HG02938 (cell line): ENCODE measurements around the gene PRKAR1B.

ENCODE experiments used
- ATAC-seq: cut with Tn5 transposase; IDR thresholded peaks from one replicate; pipeline ENCODE4 v1.9.1; 2021; ENCODE audit warnings: mild to moderate bottlenecking, moderate library complexity; ENCODE audit not compliant: unreplicated experiment

PRKAR1B gene

DNA sequence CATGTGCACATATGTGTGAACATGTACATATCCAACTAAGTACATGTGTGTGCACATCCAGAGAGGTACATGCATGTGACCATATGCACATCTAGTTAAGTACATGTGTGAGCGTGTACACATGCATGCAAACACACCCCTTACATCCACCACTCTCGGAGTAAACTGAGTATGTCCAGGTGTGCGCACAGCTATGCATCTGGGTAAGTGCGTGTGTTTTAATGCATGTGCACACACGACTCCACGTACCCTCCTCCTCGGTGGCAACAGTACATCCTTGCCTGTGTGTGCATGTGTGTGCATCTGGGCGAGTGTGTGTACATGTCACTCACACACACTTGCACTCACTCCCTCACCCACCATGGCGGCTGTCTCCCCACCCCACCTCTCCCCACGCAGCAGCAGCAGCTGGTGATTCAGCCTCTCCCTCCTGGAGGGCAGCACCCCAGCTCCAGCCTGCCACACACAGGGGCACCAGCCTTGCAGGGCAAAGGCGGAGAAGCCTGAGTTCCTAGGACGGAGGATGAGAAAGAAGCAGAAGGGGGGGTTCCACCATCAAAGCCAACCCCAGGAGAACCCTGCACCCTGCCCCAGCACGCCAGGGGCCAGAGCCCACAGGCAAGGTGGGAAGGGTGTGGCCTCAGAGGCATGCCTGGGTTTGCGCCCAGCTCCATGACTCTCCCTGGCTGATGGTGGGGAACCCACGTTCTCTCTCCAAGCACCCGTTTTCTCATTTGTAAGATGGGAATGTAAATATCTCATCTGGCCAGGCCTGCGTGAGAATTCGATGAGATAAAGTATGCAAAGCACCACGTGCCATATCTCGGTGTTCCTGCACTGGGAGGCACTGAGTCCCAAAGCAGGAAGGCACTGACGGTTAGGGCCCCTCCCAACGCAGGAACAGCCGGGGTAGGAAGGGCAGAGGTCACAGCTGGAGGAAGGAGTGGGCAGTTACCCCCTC lies 28.3 kb downstream of the PRKAR1B start:
- ATAC-seq = no peak

DNA sequence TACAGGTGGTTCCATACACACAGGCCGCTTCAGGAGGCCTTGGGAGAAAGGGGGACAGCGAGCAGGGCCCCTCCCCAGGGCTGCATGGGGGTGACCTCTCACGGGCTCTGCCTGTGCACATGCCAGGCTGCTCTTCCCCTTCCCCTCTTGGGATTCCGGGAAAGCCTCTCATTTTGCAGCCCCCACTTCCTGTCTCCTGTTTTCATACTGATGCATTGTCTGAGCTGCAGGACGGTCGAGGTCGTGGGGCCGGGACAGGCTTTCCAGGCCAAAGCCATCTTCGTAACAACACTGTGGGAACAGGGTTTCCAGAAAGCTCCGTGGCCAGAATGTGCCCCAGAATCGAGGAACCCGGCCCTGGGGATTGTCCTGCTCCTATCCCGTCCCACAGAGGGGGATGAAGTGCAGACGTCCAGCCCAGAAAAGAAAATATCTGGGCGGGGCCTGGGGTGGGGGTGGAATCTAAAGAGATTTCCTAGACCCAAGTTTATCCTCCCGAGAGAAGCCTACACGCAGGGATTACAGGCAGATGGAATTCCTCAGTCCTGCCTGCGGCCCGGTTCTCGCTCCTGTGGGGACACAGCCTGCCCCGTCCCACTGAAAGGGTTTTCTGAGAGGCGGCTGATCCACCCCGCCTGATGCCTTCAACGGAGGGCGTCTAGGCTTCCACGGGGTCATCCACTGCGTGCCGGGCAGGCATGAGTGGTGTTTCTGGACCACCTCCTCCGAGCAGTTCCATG lies 30.1 kb downstream of the PRKAR1B start:
- no peak for ATAC-seq

DNA sequence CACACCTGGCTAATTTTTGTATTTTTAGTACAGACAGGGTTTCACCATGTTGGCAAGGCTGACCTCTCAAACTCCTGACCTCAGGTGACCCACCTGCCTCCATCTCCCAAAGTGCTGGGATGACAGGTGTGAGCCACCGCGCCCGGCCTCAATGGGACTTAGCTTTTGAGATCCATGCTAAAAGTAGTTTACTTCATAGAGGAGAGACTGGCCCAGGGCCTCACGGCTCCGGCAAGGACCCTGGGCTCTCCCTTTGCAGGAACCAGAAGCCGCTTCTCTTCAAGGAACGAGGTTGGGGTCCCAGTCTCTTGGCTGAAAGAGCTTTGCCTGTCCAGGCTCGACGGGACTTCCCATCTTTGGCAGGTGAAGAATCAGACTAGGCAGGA lies 30.7 kb downstream of the PRKAR1B start:
- no peak for ATAC-seq

DNA sequence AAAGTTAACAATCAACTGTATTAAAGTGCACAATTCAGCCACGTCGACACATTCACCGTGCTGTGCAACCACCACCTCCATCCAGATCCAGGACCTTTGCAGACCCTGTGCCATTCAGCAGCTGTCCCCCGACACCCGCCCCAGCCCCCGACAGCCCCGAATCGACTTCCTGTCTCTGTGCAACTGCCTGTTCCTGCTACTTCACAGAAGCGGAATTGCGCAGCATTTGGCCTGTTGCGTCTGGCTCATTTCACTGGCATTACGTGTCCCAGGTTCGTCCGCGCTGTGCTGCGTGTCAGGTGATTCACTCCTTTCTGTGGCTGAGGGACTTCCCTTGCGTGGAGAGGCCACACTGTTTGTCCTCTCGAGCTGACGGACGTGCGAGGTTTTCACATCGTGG lies 33.8 kb downstream of the PRKAR1B start:
- ATAC-seq = no peak

DNA sequence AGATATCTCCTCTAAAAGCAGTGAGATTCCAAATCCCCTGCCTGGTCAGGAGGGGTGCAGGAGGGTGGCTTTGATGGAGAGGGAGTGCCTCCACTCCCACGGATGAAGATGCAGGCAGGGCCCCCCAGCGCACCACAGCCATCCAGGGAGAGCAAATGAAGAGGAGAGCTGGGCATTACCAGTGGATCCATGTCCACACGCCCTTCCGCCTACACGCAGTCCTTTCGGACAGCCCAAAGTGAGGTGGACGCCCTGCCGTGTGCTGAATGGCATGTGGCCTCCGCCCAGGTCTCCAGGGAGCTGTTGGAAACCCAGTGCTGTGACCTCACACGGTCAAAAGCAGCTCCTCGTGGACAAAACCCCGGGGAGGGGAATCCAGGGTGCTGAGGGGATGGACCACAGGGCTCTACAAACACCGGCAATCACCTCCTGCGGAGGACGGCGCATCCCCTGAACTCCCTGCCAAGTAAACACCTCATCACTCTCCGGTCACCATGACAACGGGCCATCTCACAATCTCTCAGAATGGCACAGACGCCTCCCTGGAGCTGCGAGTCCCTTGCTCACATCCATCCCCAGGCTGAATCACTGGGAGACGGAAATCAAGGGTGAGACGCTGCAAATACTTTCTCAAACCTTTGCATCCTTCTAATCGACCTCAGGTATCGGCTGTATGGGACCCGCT lies 35.6 kb downstream of the PRKAR1B start:
- no peak for ATAC-seq

DNA sequence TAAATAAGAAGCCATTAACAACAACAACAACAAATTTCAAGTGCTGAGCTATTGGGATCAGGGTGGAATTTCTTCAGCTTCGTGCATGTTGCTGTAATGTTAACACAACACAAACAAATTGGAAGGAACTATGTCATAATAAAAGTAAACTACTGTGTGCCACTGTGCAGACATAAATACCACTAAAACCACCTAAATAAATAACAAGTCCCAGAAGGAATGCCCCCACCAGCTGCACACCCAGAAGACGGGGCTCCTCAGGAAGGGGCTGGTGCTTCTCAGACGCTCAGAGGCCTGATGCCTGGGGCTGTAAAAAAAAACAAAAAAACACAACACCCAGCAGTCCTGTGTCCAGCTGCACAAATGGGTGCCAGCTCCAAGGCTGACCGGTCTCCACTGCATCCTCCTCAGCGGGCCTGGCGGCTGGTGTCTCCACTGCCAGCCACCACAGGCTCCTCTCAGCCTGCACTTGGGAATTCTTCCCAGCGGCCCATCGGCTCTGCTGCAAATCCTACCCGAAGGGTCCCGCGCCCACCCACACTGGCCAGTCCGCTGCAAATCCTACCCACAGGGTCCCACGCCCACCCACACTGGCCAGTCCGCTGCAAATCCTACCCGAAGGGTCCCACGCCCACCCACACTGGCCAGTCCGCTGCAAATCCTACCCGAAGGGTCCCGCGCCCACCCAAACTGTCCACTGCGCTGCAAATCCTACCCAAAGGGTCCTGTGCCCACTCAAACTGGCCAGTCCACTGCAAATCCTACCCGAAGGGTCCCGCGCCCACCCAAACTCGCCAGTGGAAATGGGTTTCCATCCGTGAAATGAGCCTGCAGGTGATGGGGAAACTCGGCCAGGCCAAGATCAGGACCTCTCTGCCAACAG lies 36.4 kb downstream of the PRKAR1B start:
- ATAC-seq = no peak

DNA sequence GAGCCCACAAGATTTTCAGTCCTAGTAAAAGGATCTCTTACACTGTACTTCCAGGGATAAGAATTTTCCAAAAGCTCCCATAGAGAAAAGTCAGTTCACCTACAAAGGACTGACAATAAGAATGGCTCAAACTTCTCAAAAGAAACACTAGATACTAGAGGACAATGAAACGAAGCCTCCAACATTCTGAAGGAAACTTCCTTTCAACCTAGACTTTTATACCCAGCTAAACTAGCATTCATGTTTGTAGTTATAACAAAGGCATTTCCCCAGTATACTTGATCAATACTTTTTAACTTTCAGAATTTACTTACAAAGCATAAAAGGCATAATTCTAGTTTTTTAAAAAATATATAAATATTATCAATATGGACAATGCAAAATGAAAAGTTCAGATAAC lies 41.5 kb downstream of the PRKAR1B start:
- no peak for ATAC-seq

DNA sequence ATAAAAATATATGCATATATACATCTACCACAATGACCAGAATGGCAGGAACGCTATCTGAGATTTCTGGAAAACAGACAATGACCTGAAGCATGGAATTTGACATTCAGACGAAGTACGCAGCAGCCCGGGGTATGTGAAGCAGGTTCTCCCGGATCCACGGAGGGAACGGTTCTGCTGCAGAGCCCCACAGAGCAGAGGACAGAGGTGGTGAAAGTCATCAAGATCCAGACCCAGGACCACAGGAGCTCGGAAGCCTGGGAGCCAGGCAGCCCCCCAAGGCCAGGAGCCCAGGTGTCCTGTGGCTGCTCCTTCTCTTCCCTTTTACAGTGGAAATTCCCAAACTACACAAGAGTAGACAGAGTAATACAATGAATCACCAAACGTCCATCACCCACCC lies 42.7 kb downstream of the PRKAR1B start:
- ATAC-seq = no peak

DNA sequence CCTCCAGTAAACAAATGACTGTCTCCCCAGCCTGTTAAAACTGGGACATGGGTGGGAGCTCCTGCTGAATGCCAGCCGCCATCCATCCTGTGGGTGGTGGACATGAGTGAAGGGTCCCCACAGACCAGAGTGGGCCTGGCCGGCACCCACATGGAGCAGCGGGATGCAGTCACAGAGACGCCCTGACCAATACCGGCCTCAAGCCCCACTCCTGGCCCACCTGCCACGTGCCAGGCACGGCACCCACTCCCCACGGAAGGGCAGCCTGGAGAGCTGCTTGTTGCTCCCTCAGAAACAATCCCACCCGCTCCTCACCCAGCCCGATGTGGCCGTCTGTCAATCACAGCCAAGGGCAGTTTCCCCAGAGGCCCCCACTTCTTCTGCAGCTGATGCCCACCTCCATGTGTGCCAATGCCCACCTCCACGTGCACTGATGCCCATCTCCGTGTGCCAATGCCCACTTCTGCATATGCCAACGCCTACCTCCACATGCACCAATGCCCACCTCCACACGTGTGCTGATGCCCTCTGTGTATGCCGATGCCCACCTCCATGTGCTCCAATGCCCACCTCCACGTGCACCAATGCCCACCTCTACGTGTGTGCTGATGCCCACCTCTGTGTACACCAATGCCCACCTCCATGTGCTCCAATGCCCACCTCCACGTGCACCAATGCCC lies 43.4 kb downstream of the PRKAR1B start:
- ATAC-seq = no peak

DNA sequence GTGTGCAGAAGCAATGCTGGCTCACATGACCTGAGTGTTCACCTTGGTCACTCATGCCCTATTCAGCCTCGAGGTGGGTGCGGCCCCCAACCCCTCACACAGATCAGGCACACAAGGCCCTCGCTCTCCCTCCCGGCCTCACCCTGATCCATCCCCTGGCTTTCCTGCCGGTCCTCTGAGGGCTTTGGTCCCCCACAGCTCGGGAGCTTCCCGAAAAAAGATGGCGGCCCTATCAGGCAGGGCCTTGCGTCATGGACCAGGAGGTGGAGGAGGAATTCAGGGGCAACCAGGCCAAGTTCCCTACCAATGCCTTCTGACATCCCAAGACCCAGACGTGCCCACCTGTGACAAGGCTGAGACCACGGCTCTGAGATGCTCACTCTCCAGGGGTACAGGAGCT lies 44.3 kb downstream of the PRKAR1B start:
- no peak for ATAC-seq

DNA sequence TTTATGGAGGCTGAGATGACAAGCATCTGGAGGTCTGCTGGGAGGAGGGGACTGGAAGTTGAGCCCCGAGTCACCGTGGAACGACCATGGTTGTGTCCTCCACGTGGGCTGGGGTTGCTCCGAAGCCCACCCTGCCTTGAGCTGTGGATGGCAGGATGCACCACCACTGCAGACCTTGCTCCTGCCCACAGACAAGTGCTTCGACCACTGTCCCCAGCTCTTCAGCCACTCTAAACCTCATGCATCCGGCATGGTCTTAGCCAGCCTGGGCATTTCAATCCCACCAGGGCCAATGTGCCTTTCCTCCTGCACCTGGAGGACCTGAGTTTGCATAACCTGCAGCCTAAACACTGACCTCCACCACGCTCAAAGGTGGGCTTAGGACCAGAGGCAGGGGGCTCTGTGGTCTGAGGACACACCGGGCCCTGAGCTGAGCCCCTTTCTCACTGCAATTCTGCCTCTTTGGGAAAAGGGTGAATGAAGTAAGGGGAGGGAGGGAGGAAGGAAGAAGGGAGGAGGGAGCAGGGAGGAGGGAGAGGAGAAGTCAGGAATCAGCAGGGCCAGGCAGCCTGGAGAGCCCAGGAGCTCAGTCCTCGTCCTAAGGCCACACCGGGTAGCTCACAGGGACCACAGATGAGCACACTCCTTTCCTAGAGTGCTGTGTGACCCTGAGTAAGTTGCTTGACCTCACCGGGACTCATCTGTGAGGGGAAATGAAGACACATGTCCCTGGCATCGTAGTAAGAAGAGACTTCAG lies 45.4 kb downstream of the PRKAR1B start:
- no peak for ATAC-seq

DNA sequence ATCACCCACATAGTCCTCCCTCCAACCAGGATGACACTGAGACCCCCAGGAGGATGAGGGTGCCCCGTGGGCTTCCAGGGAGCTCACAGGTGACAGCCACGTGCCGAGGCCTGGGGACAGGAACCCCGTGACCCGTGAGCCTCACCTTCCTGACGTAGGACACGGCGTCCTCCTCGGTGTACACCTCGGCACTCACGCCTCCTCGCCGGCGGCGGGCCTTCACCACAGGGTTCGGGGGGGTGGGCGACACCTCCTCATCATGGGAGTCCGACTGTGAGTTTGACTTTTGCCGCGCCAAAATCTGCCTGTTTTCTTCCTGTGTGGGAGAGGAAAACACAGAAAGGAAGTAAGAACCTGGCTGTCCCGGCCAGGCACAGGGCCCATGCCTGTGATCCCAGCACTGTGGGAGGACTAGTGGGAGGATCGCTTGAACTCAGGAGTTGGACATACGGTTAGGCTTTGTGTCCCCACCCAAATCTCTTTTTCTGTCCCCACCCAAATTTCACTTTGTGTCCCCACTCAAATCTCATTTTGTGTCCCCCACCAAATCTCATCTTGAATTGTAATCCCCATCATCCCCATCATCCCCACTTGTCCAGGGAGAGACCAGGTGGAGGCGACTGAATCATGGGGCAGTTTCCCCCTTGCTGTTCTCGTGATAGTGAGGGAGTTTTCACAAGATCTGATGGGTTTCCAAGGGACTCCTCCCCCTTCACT lies 46.5 kb downstream of the PRKAR1B start:
- no peak for ATAC-seq

DNA sequence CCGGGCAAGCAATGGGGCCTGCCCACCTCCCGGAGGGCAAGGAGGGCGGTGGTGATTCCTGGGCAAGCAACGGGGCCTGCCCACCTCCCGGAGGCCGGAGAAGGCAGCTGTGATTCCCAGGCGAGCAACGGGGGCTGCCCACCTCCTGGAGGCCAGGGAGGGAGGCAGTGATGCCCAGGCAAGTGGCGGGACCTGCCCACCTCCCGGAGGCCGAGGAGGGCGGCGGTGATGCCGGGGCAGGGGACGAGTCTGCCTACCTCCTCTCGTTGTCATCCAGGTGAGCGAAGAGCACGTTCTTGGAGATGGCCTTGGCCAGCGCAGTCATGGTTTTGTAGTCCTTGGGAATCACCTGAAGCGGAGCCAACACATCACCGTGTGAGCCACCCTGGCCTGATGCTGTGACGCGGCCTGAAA lies 50.1 kb downstream of the PRKAR1B start:
- ATAC-seq = no peak

DNA sequence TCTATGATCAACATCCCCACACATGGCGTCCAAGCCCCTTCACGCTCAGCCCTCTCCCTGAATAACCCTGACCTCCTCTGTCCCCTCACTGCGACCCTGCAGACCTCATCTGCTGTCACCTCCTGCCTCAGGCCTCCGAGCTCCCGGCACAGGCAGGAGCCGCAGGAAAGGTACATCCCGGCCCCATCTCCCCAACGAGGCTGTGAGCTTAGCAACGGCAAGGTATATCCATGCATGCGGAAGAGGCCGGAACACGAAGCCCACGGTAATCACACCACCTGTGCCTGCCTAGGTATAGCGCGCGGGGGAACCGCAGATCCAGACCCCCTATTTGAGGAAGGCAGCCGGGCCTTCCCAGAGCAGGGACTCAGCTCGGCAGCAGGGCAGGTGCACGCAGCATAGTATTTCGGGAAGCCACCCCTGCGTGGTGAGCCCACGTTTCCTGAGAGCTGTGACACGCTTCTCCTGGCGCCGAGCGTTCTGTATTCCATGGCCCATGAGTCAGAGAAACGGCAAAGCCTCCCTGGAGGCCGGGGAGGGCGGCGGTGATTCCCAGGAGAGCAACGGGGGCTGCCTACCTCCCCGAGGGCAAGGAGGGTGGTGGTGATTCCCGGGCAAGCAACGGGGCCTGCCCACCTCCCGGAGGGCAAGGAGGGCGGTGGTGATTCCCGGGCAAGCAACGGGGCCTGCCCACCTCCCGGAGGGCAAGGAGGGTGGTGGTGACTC lies 50.7 kb downstream of the PRKAR1B start:
- ATAC-seq = no peak

DNA sequence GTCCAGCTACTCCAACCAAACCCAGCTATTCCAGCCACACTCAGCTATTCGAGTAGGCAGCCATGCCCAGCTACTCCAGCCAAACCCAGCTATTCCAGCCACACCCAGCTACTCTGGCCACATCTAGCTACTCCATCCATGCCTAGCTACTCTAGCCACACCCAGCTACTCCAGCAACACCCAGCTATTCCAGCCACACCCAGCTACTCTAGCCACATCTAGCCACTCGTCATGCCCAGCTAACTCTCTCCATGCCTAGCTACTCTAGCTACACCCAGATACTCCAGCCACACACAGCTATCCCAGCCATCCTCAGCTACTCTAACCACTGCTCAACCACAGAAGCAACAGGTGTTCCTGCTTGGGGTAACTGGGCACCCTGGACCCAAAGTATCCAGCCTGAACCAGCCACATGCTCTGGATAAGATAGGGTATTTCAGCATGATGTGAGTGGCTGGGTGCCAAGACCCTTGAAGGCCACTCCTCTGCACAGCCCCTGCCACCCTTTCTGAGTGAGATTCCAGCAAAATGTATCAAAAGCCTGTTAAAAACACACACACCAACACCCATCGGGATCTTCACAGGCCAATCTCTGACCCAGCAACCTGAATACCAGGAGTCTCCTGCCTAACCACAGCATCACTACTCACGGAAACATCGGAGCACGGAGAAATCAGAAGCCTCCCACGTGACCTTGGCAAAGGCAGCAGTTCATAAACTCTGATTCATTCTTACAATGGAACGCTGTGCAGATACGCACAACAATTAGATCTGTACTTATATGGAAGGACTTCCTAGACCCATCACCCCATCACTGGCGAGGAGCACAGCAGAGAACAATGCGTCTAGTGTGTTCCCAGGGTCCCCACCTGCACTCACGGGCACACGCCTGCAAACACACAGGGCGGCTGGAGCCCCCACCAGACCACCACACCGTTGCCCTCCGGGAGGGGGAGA lies 52.3 kb downstream of the PRKAR1B start:
- no peak for ATAC-seq

DNA sequence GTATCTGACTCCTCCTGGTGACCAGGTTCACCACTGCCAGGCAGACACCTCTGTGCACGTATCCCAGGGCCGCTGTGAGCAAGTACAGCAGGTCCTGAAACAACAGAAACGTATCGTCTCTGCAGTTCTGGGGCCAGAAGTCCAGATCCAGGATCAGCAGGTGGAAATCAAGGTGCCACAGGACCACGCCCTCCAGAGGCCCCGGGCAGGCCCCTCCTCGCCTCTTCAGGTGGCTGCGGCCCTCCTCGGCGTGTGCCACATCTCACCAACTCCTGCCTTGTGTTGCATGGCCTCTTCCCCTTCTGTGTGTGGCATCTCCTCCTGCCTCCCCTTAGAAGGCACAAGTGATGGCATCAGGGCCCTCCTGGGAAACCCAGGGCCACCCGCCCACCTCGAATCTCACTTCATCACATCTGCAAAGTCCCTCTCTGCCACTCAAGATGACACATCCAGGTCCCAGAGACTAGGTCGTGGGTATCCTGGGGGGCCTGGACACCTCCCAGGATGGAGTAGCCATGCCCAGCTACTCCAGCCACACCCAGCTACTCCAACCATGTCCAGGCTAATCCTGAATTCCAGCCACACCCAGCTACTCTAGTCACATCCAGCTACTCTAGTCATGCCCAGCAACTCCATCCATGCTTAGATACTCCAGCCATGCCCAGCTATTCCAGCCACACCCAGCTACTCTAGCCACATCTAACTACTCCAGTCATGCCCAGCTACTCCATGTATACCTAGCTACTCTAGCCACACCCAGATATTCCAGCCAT lies 53.2 kb downstream of the PRKAR1B start:
- no peak for ATAC-seq
